HepG2 (cell line): ENCODE measurements around the gene FGFR2. TPM values are rescaled to one million over a fixed set of nuclear protein-coding genes. Genes with fewer than 3 reads are reported as not detected.

Source experiments
- ARNT ChIP-seq: fragments of 450-650 bp; IDR thresholded peaks from 2 replicates; pipeline ENCODE4 v1.6.1; 2017
- FOXK1 ChIP-seq: sonication (generic); formaldehyde crosslinking; IDR thresholded peaks from 2 replicates; pipeline ENCODE4 v1.4.0; 2020; ENCODE audit warnings: low read depth, missing genetic modification reagents, borderline replicate concordance
- GLI4 ChIP-seq: sonication (generic); formaldehyde crosslinking; IDR thresholded peaks from 2 replicates; pipeline ENCODE4 v1.5.1; 2020; ENCODE audit warnings: missing genetic modification reagents, mild to moderate bottlenecking, moderate library complexity, borderline replicate concordance
- HMG20B ChIP-seq: conservative IDR thresholded peaks from 2 replicates; pipeline ENCODE4 v1.6.1; 2016; ENCODE audit warnings: missing genetic modification reagents, missing compliant biosample characterization
- HNF4A ChIP-seq: sonication (generic); formaldehyde crosslinking; IDR thresholded peaks from 2 replicates; pipeline ENCODE4 v1.4.0; 2020; ENCODE audit warnings: missing genetic modification reagents
- IRF2 ChIP-seq: IDR thresholded peaks from 2 replicates; pipeline ENCODE4 v1.6.1; 2018; ENCODE audit warnings: missing genetic modification reagents, missing compliant biosample characterization
- JARID2 ChIP-seq: sonication (generic); formaldehyde crosslinking; IDR thresholded peaks from 2 replicates; pipeline ENCODE4 v1.8.1; 2023; ENCODE audit warnings: missing genetic modification reagents, inconsistent platforms; ENCODE audit not compliant: insufficient replicate concordance
- MIER2 ChIP-seq: IDR thresholded peaks from 2 replicates; pipeline ENCODE4 v1.6.1; 2016; ENCODE audit warnings: missing biosample characterization, missing genetic modification reagents
- MYC ChIP-seq: sonication (generic); formaldehyde crosslinking; IDR thresholded peaks from 2 replicates; pipeline ENCODE4 v1.9.0; 2021; ENCODE audit warnings: missing genetic modification reagents, borderline replicate concordance
- NFYB ChIP-seq: sonication (generic); formaldehyde crosslinking; IDR thresholded peaks from 2 replicates; pipeline ENCODE4 v1.4.0; 2020; ENCODE audit warnings: missing genetic modification reagents
- RFXAP ChIP-seq: sonication (generic); formaldehyde crosslinking; IDR thresholded peaks from 2 replicates; pipeline ENCODE4 v1.4.0; 2020; ENCODE audit warnings: missing genetic modification reagents, borderline replicate concordance
- ZNF17 ChIP-seq: sonication (generic); formaldehyde crosslinking; IDR thresholded peaks from 2 replicates; pipeline ENCODE4 v1.5.0; 2020; ENCODE audit warnings: mild to moderate bottlenecking, missing genetic modification reagents
- ZNF572 ChIP-seq: sonication (generic); formaldehyde crosslinking; IDR thresholded peaks from 2 replicates; pipeline ENCODE4 v1.5.1; 2020; ENCODE audit warnings: mild to moderate bottlenecking, missing genetic modification reagents
- ZNF577 ChIP-seq: sonication (generic); formaldehyde crosslinking; IDR thresholded peaks from 2 replicates; pipeline ENCODE4 v1.4.0; 2020; ENCODE audit warnings: mild to moderate bottlenecking, low read depth, missing genetic modification reagents, borderline replicate concordance
- ZNF598 ChIP-seq: sonication (generic); formaldehyde crosslinking; IDR thresholded peaks from 2 replicates; pipeline ENCODE4 v1.5.1; 2020; ENCODE audit warnings: mild to moderate bottlenecking, missing genetic modification reagents, borderline replicate concordance
- ZNF768 ChIP-seq: sonication (generic); formaldehyde crosslinking; IDR thresholded peaks from 2 replicates; pipeline ENCODE4 v1.4.0; 2020; ENCODE audit warnings: missing genetic modification reagents
- polyA plus RNA-seq, 8 experiments: library from polyadenylated mRNA; depleted of rRNA in 3 of 8; stranded (reverse) in 7 of 8; unstranded in 1 of 8; fragments of >200 nt; fragmentation: Illumina TruSeq in 4 of 8; extraction: Trizol in 4 of 8; gene quantifications; 2 replicates each; pipeline versions ENCODE4 v1.2.1 to v1.2.3, GENCODE V29; 2011 to 2016; ENCODE audit warnings: low read depth in 4 of 8, missing spikeins in 1 of 8, mixed read lengths in 1 of 8; ENCODE audit not compliant: insufficient read depth in 1 of 8
- total RNA-seq, 5 experiments: library from RNA; depleted of rRNA; stranded (reverse); fragments of >200 nt; fragmentation: Illumina TruSeq; extraction: Trizol; gene quantifications; 2 replicates each; pipeline ENCODE4 v1.2.3, GENCODE V29; 2016; ENCODE audit warnings: low read depth in 1 of 5
- TF ChIP-seq, protein P1 (sequence below): sonication (generic); formaldehyde crosslinking; IDR thresholded peaks from 2 replicates; pipeline ENCODE4 v1.4.0; 2020; ENCODE audit warnings: missing genetic modification reagents
- TF ChIP-seq, protein P2 (sequence below): sonication (generic); formaldehyde crosslinking; conservative IDR thresholded peaks from 2 replicates; pipeline ENCODE4 v1.4.0; 2020; ENCODE audit warnings: missing genetic modification reagents
- TF ChIP-seq, protein P3 (sequence below): sonication (generic); formaldehyde crosslinking; IDR thresholded peaks from 2 replicates; pipeline ENCODE4; 2020; ENCODE audit warnings: missing genetic modification reagents, mild to moderate bottlenecking, borderline replicate concordance
- TF ChIP-seq, protein P4 (sequence below): fragments of 450-650 bp; IDR thresholded peaks from 2 replicates; pipeline ENCODE4 v1.6.1; 2017; ENCODE audit warnings: mild to moderate bottlenecking
- TF ChIP-seq, protein P5 (sequence below): sonication (generic); formaldehyde crosslinking; IDR thresholded peaks from 2 replicates; pipeline ENCODE4 v1.4.0; 2020; ENCODE audit warnings: low read depth, mild to moderate bottlenecking, missing genetic modification reagents

FGFR2 gene
- total and polyA plus RNA-seq, 2 of the 13 experiments (the other 11 are each of a cell fraction or from before 2014, with no cell fraction given): 1.6 to 2.6 TPM

DNA sequence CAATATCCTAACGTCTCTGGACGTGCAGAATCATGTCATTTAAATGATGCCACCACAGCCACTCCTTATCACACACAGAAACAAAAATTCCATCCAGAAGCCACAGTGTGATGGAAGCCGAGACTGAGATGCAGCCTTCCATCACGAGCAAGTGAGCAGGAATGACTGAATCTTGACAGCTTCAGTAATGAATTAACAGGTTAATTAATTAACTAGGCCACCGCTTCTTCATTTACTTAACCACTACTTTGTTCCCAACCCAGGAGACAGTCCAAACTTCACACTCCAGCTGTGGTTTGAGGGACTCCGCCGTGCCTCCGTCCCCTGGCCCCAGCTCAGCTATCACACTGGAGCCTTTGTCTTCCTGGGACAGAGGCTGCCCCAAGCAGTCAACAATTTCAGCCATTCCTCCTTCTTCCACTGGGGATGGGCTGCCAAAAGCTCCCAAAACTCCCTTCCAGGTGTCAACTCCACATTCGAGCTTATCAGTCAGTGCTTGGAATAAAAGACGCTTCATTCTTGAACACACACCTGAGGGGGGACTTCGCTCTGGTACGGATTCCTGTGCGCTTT lies 65.9 kb downstream of the FGFR2 start (continued):
- TF ChIP-seq JARID2 (CRISPR knock-in tag) (no peak), MIER2 (CRISPR knock-in tag) (no peak), MYC (CRISPR knock-in tag) (no peak), ARNT (no peak), ZNF768 (CRISPR knock-in tag) (no peak), GLI4 (CRISPR knock-in tag) (no peak), ZNF572 (no peak), ZNF598 (no peak), HNF4A (CRISPR knock-in tag) (peak; percentile 50), NFYB (no peak), FOXK1 (CRISPR knock-in tag) (no peak), ZNF577 (no peak), RFXAP (CRISPR knock-in tag) (no peak), ZNF17 (no peak), HMG20B (CRISPR knock-in tag) (no peak), IRF2 (CRISPR knock-in tag) (no peak)
- TF ChIP-seq, protein P1, sequence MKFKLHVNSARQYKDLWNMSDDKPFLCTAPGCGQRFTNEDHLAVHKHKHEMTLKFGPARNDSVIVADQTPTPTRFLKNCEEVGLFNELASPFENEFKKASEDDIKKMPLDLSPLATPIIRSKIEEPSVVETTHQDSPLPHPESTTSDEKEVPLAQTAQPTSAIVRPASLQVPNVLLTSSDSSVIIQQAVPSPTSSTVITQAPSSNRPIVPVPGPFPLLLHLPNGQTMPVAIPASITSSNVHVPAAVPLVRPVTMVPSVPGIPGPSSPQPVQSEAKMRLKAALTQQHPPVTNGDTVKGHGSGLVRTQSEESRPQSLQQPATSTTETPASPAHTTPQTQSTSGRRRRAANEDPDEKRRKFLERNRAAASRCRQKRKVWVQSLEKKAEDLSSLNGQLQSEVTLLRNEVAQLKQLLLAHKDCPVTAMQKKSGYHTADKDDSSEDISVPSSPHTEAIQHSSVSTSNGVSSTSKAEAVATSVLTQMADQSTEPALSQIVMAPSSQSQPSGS (CRISPR knock-in tag): 0 out of 2 replicates have a peak, but pooled peaks have one; percentile 14
- TF ChIP-seq, protein P2, sequence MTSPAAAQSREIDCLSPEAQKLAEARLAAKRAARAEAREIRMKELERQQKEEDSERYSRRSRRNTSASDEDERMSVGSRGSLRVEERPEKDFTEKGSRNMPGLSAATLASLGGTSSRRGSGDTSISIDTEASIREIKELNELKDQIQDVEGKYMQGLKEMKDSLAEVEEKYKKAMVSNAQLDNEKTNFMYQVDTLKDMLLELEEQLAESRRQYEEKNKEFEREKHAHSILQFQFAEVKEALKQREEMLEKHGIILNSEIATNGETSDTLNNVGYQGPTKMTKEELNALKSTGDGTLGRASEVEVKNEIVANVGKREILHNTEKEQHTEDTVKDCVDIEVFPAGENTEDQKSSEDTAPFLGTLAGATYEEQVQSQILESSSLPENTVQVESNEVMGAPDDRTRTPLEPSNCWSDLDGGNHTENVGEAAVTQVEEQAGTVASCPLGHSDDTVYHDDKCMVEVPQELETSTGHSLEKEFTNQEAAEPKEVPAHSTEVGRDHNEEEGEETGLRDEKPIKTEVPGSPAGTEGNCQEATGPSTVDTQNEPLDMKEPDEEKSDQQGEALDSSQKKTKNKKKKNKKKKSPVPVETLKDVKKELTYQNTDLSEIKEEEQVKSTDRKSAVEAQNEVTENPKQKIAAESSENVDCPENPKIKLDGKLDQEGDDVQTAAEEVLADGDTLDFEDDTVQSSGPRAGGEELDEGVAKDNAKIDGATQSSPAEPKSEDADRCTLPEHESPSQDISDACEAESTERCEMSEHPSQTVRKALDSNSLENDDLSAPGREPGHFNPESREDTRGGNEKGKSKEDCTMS (CRISPR knock-in tag): no peak
- TF ChIP-seq, protein P3, sequence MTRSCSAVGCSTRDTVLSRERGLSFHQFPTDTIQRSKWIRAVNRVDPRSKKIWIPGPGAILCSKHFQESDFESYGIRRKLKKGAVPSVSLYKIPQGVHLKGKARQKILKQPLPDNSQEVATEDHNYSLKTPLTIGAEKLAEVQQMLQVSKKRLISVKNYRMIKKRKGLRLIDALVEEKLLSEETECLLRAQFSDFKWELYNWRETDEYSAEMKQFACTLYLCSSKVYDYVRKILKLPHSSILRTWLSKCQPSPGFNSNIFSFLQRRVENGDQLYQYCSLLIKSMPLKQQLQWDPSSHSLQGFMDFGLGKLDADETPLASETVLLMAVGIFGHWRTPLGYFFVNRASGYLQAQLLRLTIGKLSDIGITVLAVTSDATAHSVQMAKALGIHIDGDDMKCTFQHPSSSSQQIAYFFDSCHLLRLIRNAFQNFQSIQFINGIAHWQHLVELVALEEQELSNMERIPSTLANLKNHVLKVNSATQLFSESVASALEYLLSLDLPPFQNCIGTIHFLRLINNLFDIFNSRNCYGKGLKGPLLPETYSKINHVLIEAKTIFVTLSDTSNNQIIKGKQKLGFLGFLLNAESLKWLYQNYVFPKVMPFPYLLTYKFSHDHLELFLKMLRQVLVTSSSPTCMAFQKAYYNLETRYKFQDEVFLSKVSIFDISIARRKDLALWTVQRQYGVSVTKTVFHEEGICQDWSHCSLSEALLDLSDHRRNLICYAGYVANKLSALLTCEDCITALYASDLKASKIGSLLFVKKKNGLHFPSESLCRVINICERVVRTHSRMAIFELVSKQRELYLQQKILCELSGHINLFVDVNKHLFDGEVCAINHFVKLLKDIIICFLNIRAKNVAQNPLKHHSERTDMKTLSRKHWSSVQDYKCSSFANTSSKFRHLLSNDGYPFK: no peak
- TF ChIP-seq, protein P4, sequence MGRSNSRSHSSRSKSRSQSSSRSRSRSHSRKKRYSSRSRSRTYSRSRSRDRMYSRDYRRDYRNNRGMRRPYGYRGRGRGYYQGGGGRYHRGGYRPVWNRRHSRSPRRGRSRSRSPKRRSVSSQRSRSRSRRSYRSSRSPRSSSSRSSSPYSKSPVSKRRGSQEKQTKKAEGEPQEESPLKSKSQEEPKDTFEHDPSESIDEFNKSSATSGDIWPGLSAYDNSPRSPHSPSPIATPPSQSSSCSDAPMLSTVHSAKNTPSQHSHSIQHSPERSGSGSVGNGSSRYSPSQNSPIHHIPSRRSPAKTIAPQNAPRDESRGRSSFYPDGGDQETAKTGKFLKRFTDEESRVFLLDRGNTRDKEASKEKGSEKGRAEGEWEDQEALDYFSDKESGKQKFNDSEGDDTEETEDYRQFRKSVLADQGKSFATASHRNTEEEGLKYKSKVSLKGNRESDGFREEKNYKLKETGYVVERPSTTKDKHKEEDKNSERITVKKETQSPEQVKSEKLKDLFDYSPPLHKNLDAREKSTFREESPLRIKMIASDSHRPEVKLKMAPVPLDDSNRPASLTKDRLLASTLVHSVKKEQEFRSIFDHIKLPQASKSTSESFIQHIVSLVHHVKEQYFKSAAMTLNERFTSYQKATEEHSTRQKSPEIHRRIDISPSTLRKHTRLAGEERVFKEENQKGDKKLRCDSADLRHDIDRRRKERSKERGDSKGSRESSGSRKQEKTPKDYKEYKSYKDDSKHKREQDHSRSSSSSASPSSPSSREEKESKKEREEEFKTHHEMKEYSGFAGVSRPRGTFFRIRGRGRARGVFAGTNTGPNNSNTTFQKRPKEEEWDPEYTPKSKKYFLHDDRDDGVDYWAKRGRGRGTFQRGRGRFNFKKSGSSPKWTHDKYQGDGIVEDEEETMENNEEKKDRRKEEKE: no peak
- TF ChIP-seq, protein P5, sequence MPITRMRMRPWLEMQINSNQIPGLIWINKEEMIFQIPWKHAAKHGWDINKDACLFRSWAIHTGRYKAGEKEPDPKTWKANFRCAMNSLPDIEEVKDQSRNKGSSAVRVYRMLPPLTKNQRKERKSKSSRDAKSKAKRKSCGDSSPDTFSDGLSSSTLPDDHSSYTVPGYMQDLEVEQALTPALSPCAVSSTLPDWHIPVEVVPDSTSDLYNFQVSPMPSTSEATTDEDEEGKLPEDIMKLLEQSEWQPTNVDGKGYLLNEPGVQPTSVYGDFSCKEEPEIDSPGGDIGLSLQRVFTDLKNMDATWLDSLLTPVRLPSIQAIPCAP (CRISPR knock-in tag): no peak
